ES-I3 (cell line): ENCODE results near the gene FLNA.

Experiments
- H3K36me3 ChIP-seq: 2 replicates; pipeline ENCODE4 v1.6.1; 2013; ENCODE audit warnings: mild to moderate bottlenecking, low read length, control low read depth, moderate library complexity; ENCODE audit not compliant: insufficient read depth
- H3K4me1 ChIP-seq: 2 replicates; pipeline ENCODE4 v1.6.1; 2013; ENCODE audit warnings: mild to moderate bottlenecking, control low read depth, low read length; ENCODE audit not compliant: insufficient read depth
- H3K9ac ChIP-seq: 2 replicates; pipeline ENCODE4 v1.6.1; 2013; ENCODE audit warnings: low read depth, mild to moderate bottlenecking, low read length, moderate library complexity
- H3K9me3 ChIP-seq: 2 replicates; pipeline ENCODE4 v1.6.1; 2013; ENCODE audit warnings: mild to moderate bottlenecking, low read length, moderate library complexity; ENCODE audit not compliant: control insufficient read depth, insufficient read depth

The FLNA gene

GRCh38 chrX:154332561-154332960 lies 41.9 kb downstream of the FLNA start:
- Histone ChIP-seq H3K4me1 (no peaks in the 10 kb centered on the region), H3K9ac (no peak overlapping the region), H3K36me3 (no peaks in the 10 kb centered on the region), H3K9me3 (no peaks in the 10 kb centered on the region)

GRCh38 chrX:154329294-154329693 lies 45.1 kb downstream of the FLNA start:
- no peaks in the 10 kb centered on the region for H3K4me1 ChIP-seq
- H3K9me3 ChIP-seq: no peaks in the 10 kb centered on the region
- H3K36me3 ChIP-seq: no peaks in the 10 kb centered on the region
- no peak overlapping the region for H3K9ac ChIP-seq

GRCh38 chrX:154328646-154329045 lies 45.8 kb downstream of the FLNA start:
- Histone ChIP-seq H3K9me3 (no peaks in the 10 kb centered on the region), H3K9ac (no peak overlapping the region), H3K4me1 (no peaks in the 10 kb centered on the region), H3K36me3 (no peaks in the 10 kb centered on the region)

GRCh38 chrX:154327038-154327820 lies 47.2 kb downstream of the FLNA start:
- H3K9me3 ChIP-seq: no peaks in the 10 kb centered on the region
- H3K36me3 ChIP-seq: no peaks in the 10 kb centered on the region
- no peak overlapping the region for H3K9ac ChIP-seq
- H3K4me1 ChIP-seq: no peaks in the 10 kb centered on the region

GRCh38 chrX:154325541-154325940 lies 48.9 kb downstream of the FLNA start:
- H3K9me3 ChIP-seq: no peaks in the 10 kb centered on the region
- no peaks in the 10 kb centered on the region for H3K4me1 ChIP-seq
- no peaks in the 10 kb centered on the region for H3K36me3 ChIP-seq

GRCh38 chrX:154323537-154323936 lies 50.9 kb downstream of the FLNA start:
- no peaks in the 10 kb centered on the region for H3K4me1 ChIP-seq
- no peaks in the 10 kb centered on the region for H3K36me3 ChIP-seq
- H3K9me3 ChIP-seq: no peaks in the 10 kb centered on the region
- no peak overlapping the region for H3K9ac ChIP-seq

More at GRCh38 chrX:154325541-154325940, 48.9 kb downstream of the FLNA start:
- H3K9ac ChIP-seq: no peak overlapping the region

GRCh38 chrX:154322890-154323289 lies 51.5 kb downstream of the FLNA start:
- no peak overlapping the region for H3K9ac ChIP-seq
- no peaks in the 10 kb centered on the region for H3K4me1 ChIP-seq
- no peaks in the 10 kb centered on the region for H3K36me3 ChIP-seq
- H3K9me3 ChIP-seq: no peaks in the 10 kb centered on the region

GRCh38 chrX:154321594-154321993 lies 52.8 kb downstream of the FLNA start:
- Histone ChIP-seq H3K4me1 (no peaks in the 10 kb centered on the region), H3K9ac (no peak overlapping the region), H3K9me3 (no peaks in the 10 kb centered on the region), H3K36me3 (no peaks in the 10 kb centered on the region)

GRCh38 chrX:154321152-154321551 lies 53.3 kb downstream of the FLNA start:
- H3K9me3 ChIP-seq: no peaks in the 10 kb centered on the region
- H3K36me3 ChIP-seq: no peaks in the 10 kb centered on the region
- H3K4me1 ChIP-seq: no peaks in the 10 kb centered on the region
- no peak overlapping the region for H3K9ac ChIP-seq

GRCh38 chrX:154320406-154320805 lies 54.0 kb downstream of the FLNA start:
- Histone ChIP-seq H3K4me1 (no peaks in the 10 kb centered on the region), H3K36me3 (no peaks in the 10 kb centered on the region), H3K9me3 (no peaks in the 10 kb centered on the region), H3K9ac (no peak overlapping the region)

GRCh38 chrX:154317391-154317995 lies 56.9 kb downstream of the FLNA start:
- H3K36me3 ChIP-seq: no peaks in the 10 kb centered on the region
- no peaks in the 10 kb centered on the region for H3K4me1 ChIP-seq
- no peaks in the 10 kb centered on the region for H3K9me3 ChIP-seq
- no peak overlapping the region for H3K9ac ChIP-seq

- Histone ChIP-seq H3K36me3 (no peaks in the 10 kb centered on the region), H3K9ac (no peak overlapping the region), H3K9me3 (no peaks in the 10 kb centered on the region), H3K4me1 (no peaks in the 10 kb centered on the region)
Observed at GRCh38 chrX:154315416-154315815, 59.0 kb downstream of the FLNA start.

- Histone ChIP-seq H3K9me3 (no peaks in the 10 kb centered on the region), H3K36me3 (no peaks in the 10 kb centered on the region), H3K4me1 (no peaks in the 10 kb centered on the region), H3K9ac (no peak overlapping the region)
Observed at GRCh38 chrX:154313147-154313546, 61.3 kb downstream of the FLNA start.

- Histone ChIP-seq H3K4me1 (no peaks in the 10 kb centered on the region), H3K9me3 (no peaks in the 10 kb centered on the region), H3K36me3 (no peaks in the 10 kb centered on the region), H3K9ac (no peak overlapping the region)
Observed at GRCh38 chrX:154312116-154312515, 62.3 kb downstream of the FLNA start.
